ENCODE data around the gene RBM12. TPM values are rescaled to one million over a fixed set of nuclear protein-coding genes. Genes with fewer than 3 reads are reported as not detected.

The RBM12 gene
- total and polyA plus RNA-seq, 5 donors from 2014 or later: 46.6 to 128 (median 55.3) TPM

GRCh38 chr20:35660122-35660937, 4.4 kb downstream of the RBM12 start:
- no peak for ATAC-seq (ENCODE audit: low read depth in 2 of 2)
- H3K4me1 Mint-ChIP-seq: peaks cover 37 to 77% (median 67%) of the 10 kb centered on the region in 4 donors
- peak overlapping the region; percentile 90 for H3K4me3 ChIP-seq (ENCODE audit: low read depth, low read length)

DNA sequence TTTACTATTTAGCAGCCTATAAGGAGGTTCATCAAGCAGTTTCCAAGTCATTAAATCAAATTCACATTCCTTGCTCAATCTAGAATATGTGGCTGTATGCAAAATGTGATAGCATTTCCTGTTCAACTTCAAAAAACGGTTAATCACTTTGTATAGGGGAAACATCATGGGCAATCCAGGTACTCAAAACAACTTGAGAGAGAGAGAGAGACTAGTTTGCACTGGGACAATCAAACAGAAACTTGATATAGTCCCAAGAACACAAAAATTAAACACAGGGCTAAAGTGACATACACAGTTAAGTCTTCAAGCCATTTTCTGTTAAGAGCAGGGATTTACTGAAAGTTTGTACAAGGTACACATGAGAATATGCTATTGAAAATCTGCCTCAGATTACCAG, 7.4 kb downstream of the RBM12 start:
- peaks cover 9% of the 10 kb centered on the region for H3K36me3 Mint-ChIP-seq
- ATAC-seq (ENCODE audit: low read depth in 2 of 2) (peak in 1 of 2 donors; percentile 20), DNase-seq (peak in 1 of 3 donors; percentile 33)
- Histone ChIP-seq H3K4me3 (ENCODE audit: low read depth, low read length) (peak overlapping the region; percentile 39), H3K27ac (ENCODE audit: insufficient read depth, low read length, poor library complexity, severe bottlenecking) (peak overlapping the region; percentile 100), H3K27me3 (ENCODE audit: control insufficient read depth, insufficient read depth, low read length) (no peaks in the 10 kb centered on the region), H3K9me3 (ENCODE audit: control insufficient read depth in 2 of 2, low read length in 2 of 2) (no peaks in the 10 kb centered on the region), H3K36me3 (ENCODE audit: control insufficient read depth, insufficient read depth, low read length) (peaks cover 30% of the 10 kb centered on the region), H3K4me1 (ENCODE audit: control insufficient read depth, insufficient read depth, low read length, poor library complexity, severe bottlenecking) (peaks cover 55% of the 10 kb centered on the region)
- H3K9me3 Mint-ChIP-seq: no peaks in the 10 kb centered on the region
- H3K27ac Mint-ChIP-seq: peak overlapping the region; percentile 22 to 90 (median 63)
- peak overlapping the region; percentile 13 to 89 (median 61) for H3K4me3 Mint-ChIP-seq
- H3K27me3 Mint-ChIP-seq: no peaks in the 10 kb centered on the region
- peaks cover 28 to 56% (median 49%) of the 10 kb centered on the region in 4 donors for H3K4me1 Mint-ChIP-seq

More at GRCh38 chr20:35660122-35660937, 4.4 kb downstream of the RBM12 start:
- H3K4me1 ChIP-seq (ENCODE audit: control insufficient read depth, insufficient read depth, low read length, poor library complexity, severe bottlenecking): peaks cover 84% of the 10 kb centered on the region
- DNase-seq: no peak
- H3K27ac ChIP-seq (ENCODE audit: insufficient read depth, low read length, poor library complexity, severe bottlenecking): peak overlapping the region; percentile 100
- no peaks in the 10 kb centered on the region for H3K9me3 Mint-ChIP-seq
- H3K9me3 ChIP-seq (ENCODE audit: control insufficient read depth in 2 of 2, low read length in 2 of 2): no peaks in the 10 kb centered on the region
- H3K27me3 ChIP-seq (ENCODE audit: control insufficient read depth, insufficient read depth, low read length): no peaks in the 10 kb centered on the region
- peaks cover 13% of the 10 kb centered on the region for H3K36me3 Mint-ChIP-seq
- H3K36me3 ChIP-seq (ENCODE audit: control insufficient read depth, insufficient read depth, low read length): peaks cover 1% of the 10 kb centered on the region
- H3K27ac Mint-ChIP-seq: peak overlapping the region; percentile 79 to 98 (median 90)
- H3K27me3 Mint-ChIP-seq: no peaks in the 10 kb centered on the region
- H3K4me3 Mint-ChIP-seq: peak overlapping the region; percentile 95 to 97 (median 96)

- H3K4me3 ChIP-seq (ENCODE audit: low read depth, low read length): no peak overlapping the region
- no peaks in the 10 kb centered on the region for H3K27me3 Mint-ChIP-seq
- no peak overlapping the region for H3K27ac ChIP-seq (ENCODE audit: insufficient read depth, low read length, poor library complexity, severe bottlenecking)
- no peak for DNase-seq
- H3K4me3 Mint-ChIP-seq: no peak overlapping the region
- peaks cover 17% of the 10 kb centered on the region for H3K36me3 Mint-ChIP-seq
- H3K4me1 Mint-ChIP-seq: peaks cover 34 to 56% (median 37%) of the 10 kb centered on the region in 4 donors
- ATAC-seq (ENCODE audit: low read depth in 2 of 2): no peak
- H3K27me3 ChIP-seq (ENCODE audit: control insufficient read depth, insufficient read depth, low read length): no peaks in the 10 kb centered on the region
- H3K27ac Mint-ChIP-seq: no peak overlapping the region
- H3K9me3 Mint-ChIP-seq: no peaks in the 10 kb centered on the region
- peaks cover 48% of the 10 kb centered on the region for H3K36me3 ChIP-seq (ENCODE audit: control insufficient read depth, insufficient read depth, low read length)
- peaks cover 34% of the 10 kb centered on the region for H3K4me1 ChIP-seq (ENCODE audit: control insufficient read depth, insufficient read depth, low read length, poor library complexity, severe bottlenecking)
- H3K9me3 ChIP-seq (ENCODE audit: control insufficient read depth in 2 of 2, low read length in 2 of 2): no peaks in the 10 kb centered on the region
Measured at GRCh38 chr20:35654415-35654814, 10.3 kb downstream of the RBM12 start.

DNA sequence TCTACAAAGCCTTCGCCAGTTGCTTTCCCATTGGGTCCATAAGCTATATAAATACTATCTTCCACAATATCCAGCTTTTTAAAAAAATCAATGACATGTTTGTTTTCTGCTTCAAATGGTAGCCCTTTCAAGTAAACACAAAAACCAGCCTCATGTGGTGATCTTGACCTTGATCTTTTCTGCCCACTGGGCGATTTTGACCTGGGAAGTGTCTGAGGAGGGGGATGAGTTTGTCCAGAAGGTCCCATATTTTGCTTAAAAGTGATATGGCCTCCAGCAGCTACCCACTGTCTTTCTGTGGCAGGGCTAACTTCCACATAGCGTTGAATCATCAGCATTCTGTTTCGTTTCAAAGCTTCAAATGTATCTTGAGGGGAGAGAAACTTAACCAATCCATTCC, 10.8 kb downstream of the RBM12 start:
- Mint-ChIP-seq H3K4me1 (peaks cover 34 to 56% (median 35%) of the 10 kb centered on the region in 4 donors), H3K27ac (no peak overlapping the region)

DNA sequence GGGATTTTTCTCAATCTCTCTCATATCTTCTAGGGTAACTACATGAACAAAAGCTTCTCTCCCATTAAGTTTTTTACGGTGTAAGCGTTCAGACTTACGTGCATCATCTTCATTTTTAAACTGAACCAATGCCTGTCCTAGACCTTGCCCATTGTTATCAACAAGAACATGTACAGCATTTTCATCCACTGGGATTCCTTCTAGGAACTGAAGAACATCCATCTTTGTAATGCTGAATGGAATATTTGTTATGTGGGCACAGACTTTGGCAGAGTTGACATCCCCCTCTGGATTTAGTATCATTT, 11.3 kb downstream of the RBM12 start:
- H3K9me3 ChIP-seq (ENCODE audit: control insufficient read depth in 2 of 2, low read length in 2 of 2): no peaks in the 10 kb centered on the region
- no peak overlapping the region for H3K27ac ChIP-seq (ENCODE audit: insufficient read depth, low read length, poor library complexity, severe bottlenecking)
- Mint-ChIP-seq H3K4me1 (peaks cover 35 to 58% (median 36%) of the 10 kb centered on the region in 4 donors), H3K27ac (no peak overlapping the region), H3K36me3 (peaks cover 17% of the 10 kb centered on the region), H3K9me3 (no peaks in the 10 kb centered on the region), H3K27me3 (no peaks in the 10 kb centered on the region), H3K4me3 (no peak overlapping the region)
- H3K4me1 ChIP-seq (ENCODE audit: control insufficient read depth, insufficient read depth, low read length, poor library complexity, severe bottlenecking): peaks cover 23% of the 10 kb centered on the region
- ATAC-seq (ENCODE audit: low read depth in 2 of 2) (no peak), DNase-seq (no peak)
- no peak overlapping the region for H3K4me3 ChIP-seq (ENCODE audit: low read depth, low read length)
- H3K27me3 ChIP-seq (ENCODE audit: control insufficient read depth, insufficient read depth, low read length): no peaks in the 10 kb centered on the region
- H3K36me3 ChIP-seq (ENCODE audit: control insufficient read depth, insufficient read depth, low read length): peaks cover 50% of the 10 kb centered on the region

More for the DNA sequence above, 10.8 kb downstream of the RBM12 start:
- H3K27me3 ChIP-seq (ENCODE audit: control insufficient read depth, insufficient read depth, low read length): no peaks in the 10 kb centered on the region
- DNase-seq: no peak
- H3K9me3 ChIP-seq (ENCODE audit: control insufficient read depth in 2 of 2, low read length in 2 of 2): no peaks in the 10 kb centered on the region
- Mint-ChIP-seq H3K4me3 (no peak overlapping the region), H3K27me3 (no peaks in the 10 kb centered on the region), H3K9me3 (no peaks in the 10 kb centered on the region), H3K36me3 (peaks cover 16% of the 10 kb centered on the region)
- H3K27ac ChIP-seq (ENCODE audit: insufficient read depth, low read length, poor library complexity, severe bottlenecking): no peak overlapping the region
- peaks cover 50% of the 10 kb centered on the region for H3K36me3 ChIP-seq (ENCODE audit: control insufficient read depth, insufficient read depth, low read length)
- H3K4me1 ChIP-seq (ENCODE audit: control insufficient read depth, insufficient read depth, low read length, poor library complexity, severe bottlenecking): peaks cover 29% of the 10 kb centered on the region
- ATAC-seq (ENCODE audit: low read depth in 2 of 2): no peak
- no peak overlapping the region for H3K4me3 ChIP-seq (ENCODE audit: low read depth, low read length)

- H3K27ac Mint-ChIP-seq: peak overlapping the region in 1 of 3 donors; percentile 43
- H3K27me3 ChIP-seq (ENCODE audit: control insufficient read depth, insufficient read depth, low read length): no peaks in the 10 kb centered on the region
- peaks cover 50% of the 10 kb centered on the region for H3K36me3 ChIP-seq (ENCODE audit: control insufficient read depth, insufficient read depth, low read length)
- H3K36me3 Mint-ChIP-seq: peaks cover 19% of the 10 kb centered on the region
- DNase-seq (no peak), ATAC-seq (ENCODE audit: low read depth in 2 of 2) (no peak)
- no peak overlapping the region for H3K27ac ChIP-seq (ENCODE audit: insufficient read depth, low read length, poor library complexity, severe bottlenecking)
- peaks cover 21% of the 10 kb centered on the region for H3K4me1 ChIP-seq (ENCODE audit: control insufficient read depth, insufficient read depth, low read length, poor library complexity, severe bottlenecking)
- H3K9me3 Mint-ChIP-seq: no peaks in the 10 kb centered on the region
- H3K4me3 ChIP-seq (ENCODE audit: low read depth, low read length): no peak overlapping the region
- H3K4me3 Mint-ChIP-seq: no peak overlapping the region
- H3K4me1 Mint-ChIP-seq: peaks cover 36 to 58% (median 41%) of the 10 kb centered on the region in 4 donors
- no peaks in the 10 kb centered on the region for H3K9me3 ChIP-seq (ENCODE audit: control insufficient read depth in 2 of 2, low read length in 2 of 2)
- H3K27me3 Mint-ChIP-seq: no peaks in the 10 kb centered on the region
Measured at GRCh38 chr20:35652641-35653429, 11.9 kb downstream of the RBM12 start.

DNA sequence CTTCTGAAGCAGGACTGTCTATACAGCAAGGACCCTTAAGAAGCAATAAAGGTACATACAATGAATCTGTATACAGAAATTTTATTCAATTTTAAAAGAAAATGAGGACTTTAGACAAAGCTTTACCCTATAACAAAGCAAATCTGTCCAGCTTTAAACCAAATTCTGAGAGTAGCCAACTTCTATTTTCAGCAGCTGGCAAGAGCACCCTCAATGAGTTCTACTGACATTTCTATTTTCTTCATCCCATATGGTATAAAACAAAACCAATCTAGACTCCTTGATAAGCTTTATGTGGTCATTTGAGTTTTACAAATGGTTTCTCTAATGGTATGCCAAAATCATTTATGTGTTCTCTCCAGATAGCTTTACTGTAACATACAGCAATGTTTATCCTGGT, 12.7 kb downstream of the RBM12 start:
- Mint-ChIP-seq H3K36me3 (peaks cover 13% of the 10 kb centered on the region), H3K27ac (no peak overlapping the region), H3K4me1 (peaks cover 34 to 55% (median 35%) of the 10 kb centered on the region in 4 donors), H3K9me3 (no peaks in the 10 kb centered on the region), H3K4me3 (no peak overlapping the region), H3K27me3 (no peaks in the 10 kb centered on the region)
- DNase-seq (no peak), ATAC-seq (ENCODE audit: low read depth in 2 of 2) (no peak)
- no peak overlapping the region for H3K4me3 ChIP-seq (ENCODE audit: low read depth, low read length)
- peaks cover 13% of the 10 kb centered on the region for H3K4me1 ChIP-seq (ENCODE audit: control insufficient read depth, insufficient read depth, low read length, poor library complexity, severe bottlenecking)
- H3K9me3 ChIP-seq (ENCODE audit: control insufficient read depth in 2 of 2, low read length in 2 of 2): no peaks in the 10 kb centered on the region
- no peaks in the 10 kb centered on the region for H3K27me3 ChIP-seq (ENCODE audit: control insufficient read depth, insufficient read depth, low read length)
- H3K36me3 ChIP-seq (ENCODE audit: control insufficient read depth, insufficient read depth, low read length): peaks cover 50% of the 10 kb centered on the region
- H3K27ac ChIP-seq (ENCODE audit: insufficient read depth, low read length, poor library complexity, severe bottlenecking): peak overlapping the region; percentile 17
